Fibroblast of villous mesenchyme (primary cell): ENCODE results near the gene RTTN. TPM values are rescaled to one million over a fixed set of nuclear protein-coding genes. Genes with fewer than 3 reads are reported as not detected.
A peak's percentile ranks its signal among the peaks of the same experiment; 100 is the strongest.

Source experiments
- DNase-seq: peaks from one replicate; pipeline ENCODE4 v3.0.0-alpha.2; 2010; ENCODE audit warnings: low read depth
- H3K4me3 ChIP-seq: 2 replicates; pipeline ENCODE4 v1.5.1; 2011; ENCODE audit warnings: low read depth, mild to moderate bottlenecking, low read length
- total RNA-seq: library from RNA; depleted of rRNA; stranded (reverse); fragments of >200 nt; gene quantifications from 2 replicates; pipeline ENCODE4 v1.2.3, GENCODE V29; 2012
- TF ChIP-seq, protein P1 (sequence below): IDR thresholded peaks from 2 replicates; pipeline ENCODE4 v1.5.1; 2012; ENCODE audit warnings: low read depth, mild to moderate bottlenecking, low read length; ENCODE audit not compliant: insufficient read depth

The RTTN gene
- total RNA-seq, 1 donor = 24.2 TPM

DNA sequence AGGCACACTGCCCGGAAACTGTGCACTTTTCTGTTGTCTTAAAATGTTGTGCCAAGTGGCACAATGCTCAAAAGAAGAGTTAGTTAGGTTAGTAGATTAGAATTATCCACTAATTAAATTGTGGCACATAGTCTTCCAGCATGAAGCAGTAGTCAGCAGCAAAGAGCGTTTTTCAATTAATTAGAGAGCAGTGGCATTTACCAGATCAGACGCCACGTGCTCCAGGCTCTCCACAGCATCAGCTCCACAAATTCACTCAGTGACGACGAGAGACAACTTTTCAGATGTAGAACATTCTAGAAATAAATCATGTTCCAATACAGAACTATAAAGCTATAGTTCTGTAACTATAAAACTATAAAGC is 16.4 kb upstream of the RTTN start:
- TF ChIP-seq, protein P1, sequence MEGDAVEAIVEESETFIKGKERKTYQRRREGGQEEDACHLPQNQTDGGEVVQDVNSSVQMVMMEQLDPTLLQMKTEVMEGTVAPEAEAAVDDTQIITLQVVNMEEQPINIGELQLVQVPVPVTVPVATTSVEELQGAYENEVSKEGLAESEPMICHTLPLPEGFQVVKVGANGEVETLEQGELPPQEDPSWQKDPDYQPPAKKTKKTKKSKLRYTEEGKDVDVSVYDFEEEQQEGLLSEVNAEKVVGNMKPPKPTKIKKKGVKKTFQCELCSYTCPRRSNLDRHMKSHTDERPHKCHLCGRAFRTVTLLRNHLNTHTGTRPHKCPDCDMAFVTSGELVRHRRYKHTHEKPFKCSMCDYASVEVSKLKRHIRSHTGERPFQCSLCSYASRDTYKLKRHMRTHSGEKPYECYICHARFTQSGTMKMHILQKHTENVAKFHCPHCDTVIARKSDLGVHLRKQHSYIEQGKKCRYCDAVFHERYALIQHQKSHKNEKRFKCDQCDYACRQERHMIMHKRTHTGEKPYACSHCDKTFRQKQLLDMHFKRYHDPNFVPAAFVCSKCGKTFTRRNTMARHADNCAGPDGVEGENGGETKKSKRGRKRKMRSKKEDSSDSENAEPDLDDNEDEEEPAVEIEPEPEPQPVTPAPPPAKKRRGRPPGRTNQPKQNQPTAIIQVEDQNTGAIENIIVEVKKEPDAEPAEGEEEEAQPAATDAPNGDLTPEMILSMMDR = no peak
- DNase-seq = no peak
- H3K4me3 ChIP-seq = no peak overlapping the region

DNA sequence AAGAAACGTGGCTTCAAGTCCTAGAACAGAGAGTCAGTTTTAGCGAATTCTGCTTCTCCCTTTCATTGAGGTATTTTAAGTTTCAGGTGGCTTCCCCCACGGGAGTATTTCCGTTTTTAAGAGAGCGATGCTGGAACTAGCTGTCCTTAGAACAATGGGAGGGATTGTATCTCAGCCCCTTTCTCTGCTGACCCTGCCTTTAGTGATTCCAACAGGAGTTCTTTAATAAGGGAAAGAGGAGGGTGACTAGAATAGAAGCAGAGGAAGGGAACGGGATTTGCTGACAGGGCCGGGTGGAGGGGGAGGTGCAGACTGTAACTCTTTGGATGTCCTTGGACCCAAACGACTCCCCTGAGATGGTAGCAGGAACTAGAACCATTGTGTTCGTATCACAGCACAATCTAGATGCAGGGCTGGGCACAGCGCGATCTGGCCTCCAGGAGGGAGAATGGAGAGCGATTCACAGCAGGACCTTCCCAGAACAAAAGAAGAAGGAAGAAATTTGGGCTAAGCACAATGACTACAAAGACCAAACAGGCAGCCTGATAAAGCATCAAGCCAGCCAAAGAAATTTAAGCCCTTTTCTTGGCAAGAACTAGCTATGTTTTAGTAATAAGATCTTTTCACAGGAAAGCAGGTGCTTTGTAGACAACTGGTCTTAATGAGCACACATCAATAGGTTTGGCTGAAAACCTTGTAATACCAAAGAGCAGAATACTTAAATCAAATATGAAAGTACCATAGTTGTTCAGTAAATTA is 15.8 kb upstream of the RTTN start:
- TF ChIP-seq, protein P1 = no peak
- no peak overlapping the region for H3K4me3 ChIP-seq
- no peak for DNase-seq

DNA sequence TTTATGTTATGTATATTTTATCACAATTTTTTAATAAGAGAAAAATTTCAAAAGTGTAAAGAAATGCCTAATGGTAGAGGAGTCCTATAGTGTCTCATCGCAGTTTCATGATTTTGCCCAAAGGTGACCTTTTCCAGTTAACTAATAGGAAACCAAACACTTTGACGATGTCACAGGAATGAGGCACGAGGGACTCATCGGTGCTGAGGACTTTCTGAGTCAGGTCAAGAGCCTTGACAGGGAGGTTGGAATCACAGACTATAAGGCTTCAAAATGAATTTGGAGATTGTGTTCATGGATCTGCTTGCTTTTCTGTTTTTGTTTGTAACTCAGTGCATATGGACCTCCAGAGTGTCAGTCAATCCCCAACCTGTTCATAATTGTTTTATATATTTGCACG is 15.1 kb upstream of the RTTN start:
- DNase-seq = no peak
- H3K4me3 ChIP-seq = no peak overlapping the region
- TF ChIP-seq, protein P1 = no peak

DNA sequence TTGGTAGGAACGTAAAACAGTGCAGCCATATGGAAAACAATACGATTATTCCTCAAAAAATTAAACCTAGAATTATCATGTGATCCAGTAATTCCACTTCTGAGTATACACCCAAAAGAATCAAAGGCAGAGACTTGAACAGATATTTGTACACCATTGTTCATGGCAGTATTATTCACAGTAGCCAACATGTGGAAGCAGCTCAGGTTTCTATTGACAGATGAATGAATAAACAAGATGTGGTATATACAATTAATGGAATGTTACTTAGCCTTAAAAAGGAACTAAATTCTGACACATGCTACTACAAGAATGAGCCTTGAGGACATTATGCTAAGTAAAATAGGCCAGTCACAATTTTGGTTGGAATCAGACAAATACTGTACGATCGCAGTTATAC is 14.2 kb upstream of the RTTN start:
- no peak overlapping the region for H3K4me3 ChIP-seq
- TF ChIP-seq, protein P1 = no peak
- no peak for DNase-seq

DNA sequence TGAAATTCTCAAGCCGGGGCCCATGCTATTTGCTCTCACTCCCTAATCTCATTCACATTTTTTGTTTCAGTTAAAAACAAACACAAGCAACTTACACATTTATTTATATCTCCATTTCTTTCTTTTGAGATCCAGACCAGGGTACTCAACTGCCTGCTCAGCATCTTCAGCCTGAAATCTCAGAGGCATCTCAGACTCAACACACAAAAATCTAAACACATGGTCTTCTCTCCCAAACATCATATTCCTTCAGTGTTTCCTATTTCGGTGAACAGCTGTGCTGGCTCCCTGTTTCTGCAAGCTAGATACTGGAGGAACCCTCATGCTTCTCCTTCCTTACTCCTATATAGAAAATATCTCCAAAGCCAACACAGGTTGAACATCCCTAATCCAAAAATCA is 11.3 kb upstream of the RTTN start:
- H3K4me3 ChIP-seq = no peak overlapping the region
- TF ChIP-seq, protein P1 = no peak
- peak; percentile 52 for DNase-seq

DNA sequence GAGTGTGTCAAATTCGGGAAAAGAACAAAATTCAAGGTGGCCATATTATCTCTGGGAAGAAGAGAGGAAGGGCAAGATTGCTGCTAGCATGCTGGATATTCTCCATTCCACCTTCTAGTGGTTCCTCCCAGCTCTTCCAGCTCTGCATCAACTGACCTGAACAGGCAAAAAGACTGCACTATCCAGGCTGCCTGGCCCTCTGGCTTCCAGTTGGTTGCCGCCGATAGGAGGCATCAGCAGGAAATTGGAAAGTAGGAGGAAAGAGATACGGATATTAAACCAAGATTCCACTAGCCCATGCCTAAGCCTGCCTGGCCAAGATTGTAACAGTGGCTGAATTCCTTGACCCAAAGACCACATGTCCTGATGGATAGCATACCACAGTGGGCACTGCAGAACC is 1.7 kb upstream of the RTTN start:
- H3K4me3 ChIP-seq = no peak overlapping the region
- no peak for DNase-seq
- TF ChIP-seq, protein P1 = no peak

DNA sequence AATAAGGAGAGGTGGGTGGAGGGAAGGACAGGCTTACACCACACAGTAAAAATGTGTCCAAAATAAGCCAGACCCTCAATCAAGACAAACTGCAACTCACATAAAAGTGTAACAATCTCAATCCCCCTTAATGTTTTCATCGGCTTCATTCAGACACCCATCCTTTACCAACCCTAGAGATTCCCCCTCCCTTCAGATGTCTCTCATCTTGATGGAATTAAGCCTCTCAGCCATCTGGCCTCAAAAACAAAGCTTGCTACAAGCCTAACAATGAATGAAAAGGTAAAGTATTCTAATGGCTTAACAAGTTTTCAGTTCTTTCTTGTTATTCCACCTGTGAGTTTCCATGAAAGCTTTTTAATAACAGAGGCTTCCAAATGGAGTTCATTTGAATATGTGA is 5.2 kb downstream of the RTTN start:
- no peak overlapping the region for H3K4me3 ChIP-seq
- DNase-seq = no peak
- TF ChIP-seq, protein P1 = no peak
